ENCODE results near the gene MC4R.

MC4R gene

GRCh38 chr18:60389314-60389713 lies 16.7 kb upstream of the MC4R start:
- H3K4me2 ChIP-seq (ENCODE audit: low read length) = no peak overlapping the region
- H3K79me2 ChIP-seq = no peaks in the 10 kb centered on the region
- H3K9me3 ChIP-seq (ENCODE audit: control insufficient read depth, low read length) = no peaks in the 10 kb centered on the region
- TF ChIP-seq CTCF (IDR thresholded peaks at IDR 0.05) = no peak
- H3K27ac ChIP-seq = no peak overlapping the region
- H2AFZ ChIP-seq = no peak overlapping the region
- H3K9ac ChIP-seq = no peak overlapping the region
- no peaks in the 10 kb centered on the region for H3K36me3 ChIP-seq (ENCODE audit: control insufficient read depth, insufficient read depth, low read length)
- no peak overlapping the region for H3K4me3 ChIP-seq (ENCODE audit: low read depth, low read length)
- no peaks in the 10 kb centered on the region for H3K4me1 ChIP-seq
- no peaks in the 10 kb centered on the region for H3K27me3 ChIP-seq (ENCODE audit: control insufficient read depth, insufficient read depth, low read length)

GRCh38 chr18:60385693-60386092 lies 13.1 kb upstream of the MC4R start:
- Histone ChIP-seq H3K9me3 (ENCODE audit: control insufficient read depth, low read length) (no peaks in the 10 kb centered on the region), H3K27ac (no peak overlapping the region), H3K27me3 (ENCODE audit: control insufficient read depth, insufficient read depth, low read length) (no peaks in the 10 kb centered on the region), H2AFZ (no peak overlapping the region), H3K36me3 (ENCODE audit: control insufficient read depth, insufficient read depth, low read length) (no peaks in the 10 kb centered on the region), H3K79me2 (no peaks in the 10 kb centered on the region), H3K9ac (no peak overlapping the region), H3K4me2 (ENCODE audit: low read length) (no peak overlapping the region), H3K4me1 (no peaks in the 10 kb centered on the region), H3K4me3 (ENCODE audit: low read depth, low read length) (no peak overlapping the region)
- TF ChIP-seq CTCF (IDR thresholded peaks at IDR 0.05) = no peak

- no peak for TF ChIP-seq CTCF (IDR thresholded peaks at IDR 0.05)
These were observed 11.3 kb upstream of the MC4R start for GRCh38 chr18:60383893-60384292.

GRCh38 chr18:60377778-60378469 lies 5.3 kb upstream of the MC4R start:
- Histone ChIP-seq H3K9ac (no peak overlapping the region), H3K9me3 (ENCODE audit: control insufficient read depth, low read length) (no peaks in the 10 kb centered on the region), H3K4me1 (no peaks in the 10 kb centered on the region), H2AFZ (no peak overlapping the region), H3K36me3 (ENCODE audit: control insufficient read depth, insufficient read depth, low read length) (no peaks in the 10 kb centered on the region), H3K79me2 (no peaks in the 10 kb centered on the region), H3K4me2 (ENCODE audit: low read length) (no peak overlapping the region), H3K4me3 (ENCODE audit: low read depth, low read length) (no peak overlapping the region), H3K27ac (no peak overlapping the region), H3K27me3 (ENCODE audit: control insufficient read depth, insufficient read depth, low read length) (no peaks in the 10 kb centered on the region)
- TF ChIP-seq CTCF (IDR thresholded peaks at IDR 0.05) = no peak

More at GRCh38 chr18:60383893-60384292, 11.3 kb upstream of the MC4R start:
- Histone ChIP-seq H3K4me1 (no peaks in the 10 kb centered on the region), H2AFZ (no peak overlapping the region), H3K27me3 (ENCODE audit: control insufficient read depth, insufficient read depth, low read length) (no peaks in the 10 kb centered on the region), H3K9me3 (ENCODE audit: control insufficient read depth, low read length) (no peaks in the 10 kb centered on the region), H3K4me3 (ENCODE audit: low read depth, low read length) (no peak overlapping the region), H3K9ac (no peak overlapping the region), H3K27ac (no peak overlapping the region), H3K79me2 (no peaks in the 10 kb centered on the region), H3K36me3 (ENCODE audit: control insufficient read depth, insufficient read depth, low read length) (no peaks in the 10 kb centered on the region), H3K4me2 (ENCODE audit: low read length) (no peak overlapping the region)

GRCh38 chr18:60372132-60372531 lies 443 bp downstream of the MC4R start:
- no peaks in the 10 kb centered on the region for H3K27me3 ChIP-seq (ENCODE audit: control insufficient read depth, insufficient read depth, low read length)
- peak overlapping the region; percentile 46 for H3K4me2 ChIP-seq (ENCODE audit: low read length)
- H3K79me2 ChIP-seq = no peaks in the 10 kb centered on the region
- no peak overlapping the region for H3K9ac ChIP-seq
- H2AFZ ChIP-seq = no peak overlapping the region
- H3K4me1 ChIP-seq = no peaks in the 10 kb centered on the region
- no peaks in the 10 kb centered on the region for H3K36me3 ChIP-seq (ENCODE audit: control insufficient read depth, insufficient read depth, low read length)
- no peak for TF ChIP-seq CTCF (IDR thresholded peaks at IDR 0.05)
- no peak overlapping the region for H3K4me3 ChIP-seq (ENCODE audit: low read depth, low read length)
- H3K9me3 ChIP-seq (ENCODE audit: control insufficient read depth, low read length) = no peaks in the 10 kb centered on the region
- no peak overlapping the region for H3K27ac ChIP-seq
